K562 (cell line): Measurements from ENCODE around the gene SND1. TPM values are rescaled to one million over a fixed set of nuclear protein-coding genes. Genes with fewer than 3 reads are reported as not detected.

Experiments
- ATAC-seq: fragments of 200-7000 bp; cut with Tn5 transposase; 3 replicates; pipeline ENCODE4 v1.9.1; 2020; ENCODE audit warnings: moderate library complexity
- BruUV-seq: library from RNA; stranded (reverse); fragments of 400-500 nt; replicated peaks from 2 replicates; lab custom pipeline; 2021; lab: Mats Ljungman, UMichigan
- CTCF ChIA-PET: fragments of 300-600 bp; formaldehyde crosslinking; extraction: SDS; loops from one replicate; lab custom pipeline; 2021; ENCODE audit warnings: low intra/inter-chr PET ratio; lab: Yijun Ruan, JAX
- POLR2A ChIA-PET: fragments of 300-600, 350-650 bp; sonication (Branson Sonifier 250); formaldehyde crosslinking; extraction: SDS; loops from one replicate; lab custom pipeline; 2021; ENCODE audit warnings: antibody characterized with exemption, inconsistent platforms; lab: Yijun Ruan, JAX
- DNase-seq, 4 experiments: peaks; one replicate each; pipeline versions ENCODE4 v3.0.0 to v3.0.0-alpha.2; 2011 to 2018; ENCODE audit warnings: low spot score in 3 of 4, mixed read lengths in 3 of 4; ENCODE audit errors: extremely low read depth in 1 of 4
- FAIRE-seq: peaks from 2 replicates; lab custom pipeline; 2011; peaks lifted over from hg19 to GRCh38; lab: Jason Lieb, UNC
- H2AFZ ChIP-seq: 2 replicates; pipeline ENCODE4 v1.6.0; 2011; ENCODE audit warnings: low read depth, low read length, control low read depth, inconsistent platforms
- H3K27ac ChIP-seq: fragments of 200-600 bp; 3 replicates; pipeline ENCODE4 v1.8.0; 2011; ENCODE audit warnings: low read depth, mild to moderate bottlenecking, control low read depth, inconsistent platforms, low read length, moderate library complexity, mixed read lengths; ENCODE audit errors: extremely low read depth
- H3K27me3 ChIP-seq, 2 experiments: fragments of 300-600 bp in 1 of 2; 2 replicates in 1 of 2; 3 replicates in 1 of 2; pipeline versions ENCODE4 v1.6.0 to v1.8.0; 2011; ENCODE audit warnings: inconsistent platforms in 2 of 2, low read length in 2 of 2, mild to moderate bottlenecking in 1 of 2, mixed read lengths in 1 of 2, moderate library complexity in 1 of 2; ENCODE audit not compliant: control insufficient read depth in 2 of 2, insufficient read depth in 2 of 2
- H3K36me3 ChIP-seq: fragments of 300-600 bp; 3 replicates; pipeline ENCODE4 v1.8.0; 2011; ENCODE audit warnings: mild to moderate bottlenecking, low read length, inconsistent platforms; ENCODE audit not compliant: control insufficient read depth, insufficient read depth
- H3K4me1 ChIP-seq, 2 experiments: fragments of 200-600 bp in 1 of 2; replicated peaks in 1 of 2; 2 replicates in 1 of 2; 3 replicates in 1 of 2; pipeline versions ENCODE4 v1.5.1 to v1.8.0; 2011; ENCODE audit warnings: inconsistent platforms in 2 of 2, low read length in 2 of 2, mild to moderate bottlenecking in 1 of 2, mixed read lengths in 1 of 2, moderate library complexity in 1 of 2; ENCODE audit not compliant: control insufficient read depth in 2 of 2, insufficient read depth in 2 of 2
- H3K4me2 ChIP-seq: 2 replicates; pipeline ENCODE4 v1.6.1; 2011; ENCODE audit warnings: low read length, control low read depth, inconsistent platforms, mixed read lengths; ENCODE audit not compliant: insufficient read depth
- H3K4me3 ChIP-seq: fragments of 200-600 bp; sonication (generic), shearing (Covaris generic); 2 replicates; pipeline ENCODE4 v1.5.1; 2016; ENCODE audit warnings: control low read depth, inconsistent platforms
- H3K79me2 ChIP-seq: fragments of 200-600 bp; 3 replicates; pipeline ENCODE4 v1.8.0; 2011; ENCODE audit warnings: low read length, inconsistent platforms; ENCODE audit not compliant: control insufficient read depth, insufficient read depth
- H3K9ac ChIP-seq, 2 experiments: 2 replicates each; pipeline versions ENCODE4 v1.6.0 to v1.6.1; 2011; ENCODE audit warnings: low read depth in 2 of 2, low read length in 2 of 2, control low read depth in 1 of 2, inconsistent platforms in 1 of 2, mild to moderate bottlenecking in 1 of 2, mixed read lengths in 1 of 2; ENCODE audit not compliant: insufficient read depth in 1 of 2
- H3K9me1 ChIP-seq: one replicate; pipeline ENCODE4 v1.6.0; 2011; ENCODE audit warnings: inconsistent platforms, mild to moderate bottlenecking, low read length, moderate library complexity; ENCODE audit not compliant: control insufficient read depth, insufficient read depth
- H3K9me3 ChIP-seq: replicated peaks from 2 replicates; pipeline ENCODE4 v1.5.1; 2011; ENCODE audit warnings: low read depth, low read length, inconsistent platforms; ENCODE audit not compliant: control insufficient read depth, insufficient read depth
- H4K20me1 ChIP-seq: replicated peaks from 2 replicates; pipeline ENCODE4 v1.6.1; 2011; ENCODE audit warnings: low read length, inconsistent platforms, mixed read lengths; ENCODE audit not compliant: control insufficient read depth, insufficient read depth
- HMBOX1 ChIP-seq: sonication (generic); IDR thresholded peaks from 2 replicates; pipeline ENCODE4 v1.6.1; 2016
- MEIS2 ChIP-seq: fragments of 450-650 bp; IDR thresholded peaks from 2 replicates; pipeline ENCODE4 v1.6.1; 2014; ENCODE audit warnings: mild to moderate bottlenecking; ENCODE audit not compliant: partially characterized antibody
- PBX2 ChIP-seq, 2 experiments: IDR thresholded peaks in 1 of 2; conservative IDR thresholded peaks in 1 of 2; 2 replicates each; pipeline ENCODE4 v1.6.1; 2016; ENCODE audit warnings: low read depth in 2 of 2, mild to moderate bottlenecking in 1 of 2, missing compliant biosample characterization in 1 of 2, missing genetic modification characterization in 1 of 2, moderate library complexity in 1 of 2
- POLR3G ChIP-seq: IDR thresholded peaks from 2 replicates; pipeline ENCODE4 v1.6.1; 2011; ENCODE audit not compliant: insufficient read length, insufficient replicate concordance; ENCODE audit errors: extremely low read depth
- WGBS: fragments of 100-300 bp; shearing (Covaris generic); methylation state at CpG from one replicate; pipeline ENCODE4 v1.1.6; 2016; ENCODE audit warnings: low coverage, mixed read lengths; ENCODE audit not compliant: insufficient coverage; ENCODE audit errors: missing lambda C conversion rate; 5-methylcytosine and 5-hydroxymethylcytosine counted together
- in situ Hi-C: fragments of 300-500 bp; cut with MboI; formaldehyde crosslinking; loops from 4 replicates; pipeline ENCODE4 v1.15.0; 2018; ENCODE audit warnings: inconsistent platforms, mixed read lengths
- intact Hi-C: fragments of 100-400 bp; cut with micrococcal nuclease; formaldehyde crosslinking; loops from 2 replicates; pipeline ENCODE4 v1.14.2; 2022
- polyA plus RNA-seq, 8 experiments: library from polyadenylated mRNA; depleted of rRNA in 4 of 8; stranded (reverse) in 5 of 8; unstranded in 3 of 8; fragments of >200 nt; fragmentation: Nextera tagmentation in 2 of 8; fragmentation: Illumina TruSeq in 1 of 8; extraction: Ambion mirVana in 2 of 8; extraction: Trizol in 1 of 8; gene quantifications; 2 replicates each; pipeline versions ENCODE4 v1.2.1 to v1.2.3, GENCODE V29; 2011 to 2014; ENCODE audit warnings: inconsistent platforms in 1 of 8, missing spikeins in 1 of 8
- total RNA-seq, 7 experiments: library from RNA; depleted of rRNA in 6 of 7; stranded (reverse); fragments of >200 nt in 6 of 7; fragmentation: Illumina TruSeq in 2 of 7; extraction: Trizol in 2 of 7; gene quantifications; 2 replicates each; pipeline versions ENCODE4 v1.2.1 to v1.2.3, GENCODE V29; 2011 to 2021; ENCODE audit warnings: low replicate concordance in 1 of 7
- TF ChIP-seq, protein P1 (sequence below): fragments of 450-650 bp; IDR thresholded peaks from 2 replicates; pipeline ENCODE4 v1.6.1; 2016

Gene SND1
- total and polyA plus RNA-seq, 9 of the 15 experiments (the other 6 are each of a cell fraction or from before 2014, with no cell fraction given) = 46.5 to 307 (median 191) TPM

DNA sequence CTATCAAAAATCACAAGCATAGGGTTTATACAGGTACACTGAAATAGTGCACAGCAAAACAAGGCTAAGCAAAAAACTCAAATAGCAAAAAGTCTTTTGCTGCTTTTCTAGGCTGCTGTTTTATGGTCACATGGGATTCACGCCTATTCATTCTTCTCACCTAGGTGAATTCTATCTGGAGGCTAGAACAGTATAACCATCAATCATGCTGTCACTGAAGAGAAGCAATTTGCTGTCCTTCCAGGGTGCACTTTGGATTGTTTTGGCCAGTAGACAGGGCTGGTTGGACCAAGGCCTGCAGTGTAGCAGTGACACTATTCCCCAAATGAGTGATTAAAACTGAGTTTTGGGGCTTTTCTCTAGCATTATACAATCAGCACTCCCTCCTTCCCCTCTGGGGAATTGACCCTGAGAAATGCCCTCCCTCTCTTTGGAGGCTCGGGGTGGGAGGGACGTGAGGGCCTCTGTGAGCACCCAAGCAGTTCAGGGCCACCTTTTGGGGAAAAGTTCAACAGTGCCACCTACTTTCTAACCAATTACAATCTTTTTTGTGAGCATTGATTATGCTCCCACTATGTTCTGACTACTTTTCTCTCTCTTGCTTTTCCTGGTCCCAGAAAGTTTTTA, 16.2 kb upstream of the SND1 start:
- Histone ChIP-seq H3K4me3 (no peak overlapping the region), H3K79me2 (no peaks in the 10 kb centered on the region), H2AFZ (no peak overlapping the region), H3K9me1 (no peaks in the 10 kb centered on the region)
- no peak for FAIRE-seq
- no TSS peak for BruUV-seq
- WGBS = under 1% methylated on average over 3 of the region's 3 CpGs
- intact Hi-C loops (no loop called here), in situ Hi-C loops (no loop called here)
- CTCF ChIA-PET = no interaction called here
- TF ChIP-seq POLR3G = no peak
- TF ChIP-seq PBX2 (CRISPR knock-in tag; IDR thresholded peaks at IDR 0.05; ENCODE audit: low read depth) = peak; percentile 23; the same call in 1 of the 2 replicates
- TF ChIP-seq PBX2 (tag; conservative IDR thresholded peaks at IDR 0.05; ENCODE audit: low read depth) = peak; percentile 91
- TF ChIP-seq MEIS2 = peak; percentile 90
- TF ChIP-seq, protein P1, sequence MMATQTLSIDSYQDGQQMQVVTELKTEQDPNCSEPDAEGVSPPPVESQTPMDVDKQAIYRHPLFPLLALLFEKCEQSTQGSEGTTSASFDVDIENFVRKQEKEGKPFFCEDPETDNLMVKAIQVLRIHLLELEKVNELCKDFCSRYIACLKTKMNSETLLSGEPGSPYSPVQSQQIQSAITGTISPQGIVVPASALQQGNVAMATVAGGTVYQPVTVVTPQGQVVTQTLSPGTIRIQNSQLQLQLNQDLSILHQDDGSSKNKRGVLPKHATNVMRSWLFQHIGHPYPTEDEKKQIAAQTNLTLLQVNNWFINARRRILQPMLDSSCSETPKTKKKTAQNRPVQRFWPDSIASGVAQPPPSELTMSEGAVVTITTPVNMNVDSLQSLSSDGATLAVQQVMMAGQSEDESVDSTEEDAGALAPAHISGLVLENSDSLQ = peak; percentile 91
- TF ChIP-seq HMBOX1 = no peak
- TF ChIP-seq, all 486 proteins: peak for 3
- ATAC-seq = no peak
- DNase-seq = no peak
- H3K9me3 ChIP-seq = no peaks in the 10 kb centered on the region
- no peaks in the 10 kb centered on the region for H3K4me1 ChIP-seq
- H4K20me1 ChIP-seq = no peaks in the 10 kb centered on the region
- no peaks in the 10 kb centered on the region for H3K36me3 ChIP-seq
- H3K9ac ChIP-seq = no peak overlapping the region
- H3K4me2 ChIP-seq = no peak overlapping the region
- H3K27ac ChIP-seq = no peak overlapping the region
- POLR2A ChIA-PET = no interaction called here
- peaks cover 30 to 31% of the 10 kb centered on the region in 2 experiments for H3K27me3 ChIP-seq
